ENCODE results near the gene CCDC61.

CCDC61 gene

DNA sequence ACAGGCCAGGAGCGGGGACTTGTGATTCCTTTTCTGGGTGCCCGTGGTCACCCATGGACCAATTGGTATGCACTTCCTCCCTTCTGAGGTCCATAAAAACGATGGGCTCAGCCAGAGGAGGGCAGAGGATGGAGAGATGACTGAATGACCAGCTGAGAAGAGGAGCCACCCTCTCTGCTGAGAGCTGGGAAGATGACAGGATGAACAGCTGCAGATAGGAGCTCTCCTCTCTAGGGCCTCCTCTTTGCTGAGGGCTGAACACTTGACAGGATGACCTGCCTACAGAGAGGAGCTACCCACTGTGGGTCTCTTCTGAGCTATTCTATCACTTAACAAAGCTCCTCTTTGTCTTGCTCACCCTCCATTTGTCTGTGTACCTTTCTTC is 41.5 kb downstream of the CCDC61 start:
- H3K4me3 ChIP-seq (ENCODE audit: low read depth in 1 of 2, low read length in 2 of 2): no peak overlapping the region
- H3K9ac ChIP-seq (ENCODE audit: low read depth, low read length): no peak overlapping the region
- no peaks in the 10 kb centered on the region for H4K20me1 ChIP-seq (ENCODE audit: insufficient read depth, low read length)
- H3K27me3 ChIP-seq (ENCODE audit: insufficient read depth, low read length, poor library complexity): peaks cover 8% of the 10 kb centered on the region
- H2AFZ ChIP-seq (ENCODE audit: low read depth, low read length): no peak overlapping the region
- ATAC-seq (ENCODE audit: insufficient read depth, low read depth) (no peak), DNase-seq (no peak)
- no peaks in the 10 kb centered on the region for H3K36me3 ChIP-seq (ENCODE audit: insufficient read depth, low read length)
- peaks cover 8% of the 10 kb centered on the region for H3K9me3 ChIP-seq (ENCODE audit: insufficient read depth, low read length, severe bottlenecking)
- no peaks in the 10 kb centered on the region for H3K79me2 ChIP-seq (ENCODE audit: insufficient read depth, low read length)
- H3K27ac ChIP-seq (ENCODE audit: low read length): no peak overlapping the region
- no peak overlapping the region for H3K4me2 ChIP-seq (ENCODE audit: insufficient read depth, low read length)
- no peaks in the 10 kb centered on the region for H3K4me1 ChIP-seq (ENCODE audit: insufficient read depth, low read length)
- TF ChIP-seq, protein P1, sequence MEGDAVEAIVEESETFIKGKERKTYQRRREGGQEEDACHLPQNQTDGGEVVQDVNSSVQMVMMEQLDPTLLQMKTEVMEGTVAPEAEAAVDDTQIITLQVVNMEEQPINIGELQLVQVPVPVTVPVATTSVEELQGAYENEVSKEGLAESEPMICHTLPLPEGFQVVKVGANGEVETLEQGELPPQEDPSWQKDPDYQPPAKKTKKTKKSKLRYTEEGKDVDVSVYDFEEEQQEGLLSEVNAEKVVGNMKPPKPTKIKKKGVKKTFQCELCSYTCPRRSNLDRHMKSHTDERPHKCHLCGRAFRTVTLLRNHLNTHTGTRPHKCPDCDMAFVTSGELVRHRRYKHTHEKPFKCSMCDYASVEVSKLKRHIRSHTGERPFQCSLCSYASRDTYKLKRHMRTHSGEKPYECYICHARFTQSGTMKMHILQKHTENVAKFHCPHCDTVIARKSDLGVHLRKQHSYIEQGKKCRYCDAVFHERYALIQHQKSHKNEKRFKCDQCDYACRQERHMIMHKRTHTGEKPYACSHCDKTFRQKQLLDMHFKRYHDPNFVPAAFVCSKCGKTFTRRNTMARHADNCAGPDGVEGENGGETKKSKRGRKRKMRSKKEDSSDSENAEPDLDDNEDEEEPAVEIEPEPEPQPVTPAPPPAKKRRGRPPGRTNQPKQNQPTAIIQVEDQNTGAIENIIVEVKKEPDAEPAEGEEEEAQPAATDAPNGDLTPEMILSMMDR (IDR thresholded peaks at IDR 0.05; ENCODE audit: borderline replicate concordance, extremely low read depth, low read length, poor library complexity, severe bottlenecking): no peak
- no peak for TF ChIP-seq EZH2 (IDR thresholded peaks at IDR 0.05; ENCODE audit: borderline replicate concordance, low read depth, low read length, severe bottlenecking)

DNA sequence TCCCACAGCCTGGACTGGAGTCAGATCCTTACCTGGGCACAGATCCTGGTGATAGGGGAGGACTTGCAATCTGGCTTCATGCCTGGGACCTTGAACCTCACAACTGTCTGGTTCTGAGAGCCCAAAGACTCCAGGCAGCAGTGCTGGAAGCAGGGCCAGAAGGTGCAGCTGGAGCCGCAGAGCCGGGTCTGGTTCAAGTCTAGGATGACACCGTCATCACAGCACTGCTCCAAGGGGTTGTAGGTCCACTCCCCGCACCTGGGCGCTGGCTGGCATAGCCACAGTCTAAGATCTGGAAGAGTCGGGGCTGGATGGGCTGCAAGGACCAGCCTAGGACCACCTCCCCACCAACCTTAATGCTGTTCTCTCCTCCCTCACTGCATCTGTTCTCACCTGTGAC is 44.9 kb downstream of the CCDC61 start:
- no peak for DNase-seq
- TF ChIP-seq EZH2 (IDR thresholded peaks at IDR 0.05; ENCODE audit: borderline replicate concordance, low read depth, low read length, severe bottlenecking): no peak
- TF ChIP-seq, protein P1 (IDR thresholded peaks at IDR 0.05; ENCODE audit: borderline replicate concordance, extremely low read depth, low read length, poor library complexity, severe bottlenecking): no peak
- Histone ChIP-seq H3K36me3 (ENCODE audit: insufficient read depth, low read length) (no peaks in the 10 kb centered on the region), H4K20me1 (ENCODE audit: insufficient read depth, low read length) (no peaks in the 10 kb centered on the region), H3K79me2 (ENCODE audit: insufficient read depth, low read length) (no peaks in the 10 kb centered on the region), H3K9ac (ENCODE audit: low read depth, low read length) (no peak overlapping the region), H3K27me3 (ENCODE audit: insufficient read depth, low read length, poor library complexity) (peaks cover 8% of the 10 kb centered on the region), H3K4me3 (ENCODE audit: low read depth in 1 of 2, low read length in 2 of 2) (no peak overlapping the region), H3K4me1 (ENCODE audit: insufficient read depth, low read length) (no peaks in the 10 kb centered on the region), H3K27ac (ENCODE audit: low read length) (no peak overlapping the region), H2AFZ (ENCODE audit: low read depth, low read length) (no peak overlapping the region), H3K9me3 (ENCODE audit: insufficient read depth, low read length, severe bottlenecking) (no peaks in the 10 kb centered on the region), H3K4me2 (ENCODE audit: insufficient read depth, low read length) (no peak overlapping the region)
- no peak for ATAC-seq (ENCODE audit: insufficient read depth, low read depth)

DNA sequence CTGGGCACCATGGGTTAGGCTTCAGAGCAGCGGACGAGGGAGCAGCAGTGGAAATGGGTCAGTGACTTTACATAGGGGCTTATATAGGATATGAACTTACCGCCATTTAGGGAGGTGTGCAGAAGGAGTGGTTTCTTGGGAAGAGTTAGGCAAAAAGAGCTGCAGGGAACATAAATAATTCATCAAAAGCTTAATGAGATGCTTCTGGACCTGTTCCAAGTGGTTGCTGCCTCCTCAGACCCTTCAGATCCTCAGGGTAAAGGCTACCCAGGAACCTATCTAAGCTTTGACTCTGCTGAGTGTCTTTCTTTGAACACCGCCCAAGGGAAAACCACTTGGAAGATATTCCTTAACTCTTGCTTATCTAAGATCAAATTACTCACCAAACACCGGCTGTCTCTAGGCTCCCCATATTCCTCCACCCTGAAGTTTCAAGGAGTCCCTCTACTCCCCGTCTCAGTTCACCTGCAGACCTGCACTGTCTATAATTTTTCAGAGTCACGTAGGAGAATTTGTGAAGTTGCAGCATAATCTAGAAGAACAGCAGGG is 45.8 kb downstream of the CCDC61 start, which contains the start of gene IGFL4:
Gene IGFL4 (minus strand): TSS at position 51 of the 549 bp plus-strand sequence. CDS start 40 bp downstream, at position 11.
- DNase-seq: no peak
- Histone ChIP-seq H2AFZ (ENCODE audit: low read depth, low read length) (no peak within 1 kb of the TSS), H3K4me1 (ENCODE audit: insufficient read depth, low read length) (no peaks in the 10 kb centered on the region), H3K36me3 (ENCODE audit: insufficient read depth, low read length) (no peaks in the 10 kb centered on the region), H3K4me3 (ENCODE audit: low read depth in 1 of 2, low read length in 2 of 2) (no peak within 1 kb of the TSS), H3K9ac (ENCODE audit: low read depth, low read length) (no peak within 1 kb of the TSS), H3K27ac (ENCODE audit: low read length) (no peak within 1 kb of the TSS), H3K4me2 (ENCODE audit: insufficient read depth, low read length) (no peak within 1 kb of the TSS), H3K79me2 (ENCODE audit: insufficient read depth, low read length) (no peaks in the 10 kb centered on the region), H3K9me3 (ENCODE audit: insufficient read depth, low read length, severe bottlenecking) (no peaks in the 10 kb centered on the region), H4K20me1 (ENCODE audit: insufficient read depth, low read length) (no peaks in the 10 kb centered on the region), H3K27me3 (ENCODE audit: insufficient read depth, low read length, poor library complexity) (peaks cover 8% of the 10 kb centered on the region)
- ATAC-seq (ENCODE audit: insufficient read depth, low read depth): no peak
- TF ChIP-seq, protein P1 (IDR thresholded peaks at IDR 0.05; ENCODE audit: borderline replicate concordance, extremely low read depth, low read length, poor library complexity, severe bottlenecking): no peak
- TF ChIP-seq EZH2 (IDR thresholded peaks at IDR 0.05; ENCODE audit: borderline replicate concordance, low read depth, low read length, severe bottlenecking): no peak
